DND-41 (cell line): ENCODE measurements around the gene UPB1.

Experiments used
- CTCF ChIP-seq: IDR thresholded peaks from 2 replicates; pipeline ENCODE4 v1.5.1; 2012; ENCODE audit warnings: borderline replicate concordance, low read length, moderate library complexity, mild to moderate bottlenecking; ENCODE audit not compliant: poor library complexity, severe bottlenecking; ENCODE audit errors: extremely low read depth
- EZH2 ChIP-seq: IDR thresholded peaks from 3 replicates; pipeline ENCODE4 v1.6.1; 2012; ENCODE audit warnings: borderline replicate concordance, low read depth, mild to moderate bottlenecking, moderate library complexity, low read length, inconsistent platforms; ENCODE audit not compliant: severe bottlenecking

- TF ChIP-seq CTCF: no peak
- no peak for TF ChIP-seq EZH2
Observed at GRCh38 chr22:24453853-24454252, 41.3 kb upstream of the UPB1 start.
